WTC11 (cell line): ENCODE data around the gene NCOA3.

Experiments used
- CTCF ChIP-seq: fragments of 200-600 bp; IDR thresholded peaks from 2 replicates; pipeline ENCODE4 v1.8.0; 2022; ENCODE audit warnings: antibody characterized with exemption
- SP1 ChIP-seq: sonication (generic); formaldehyde crosslinking; conservative IDR thresholded peaks from 2 replicates; pipeline ENCODE4 v1.8.1; 2022; ENCODE audit warnings: missing genetic modification reagents
- STAT6 ChIP-seq: sonication (generic); formaldehyde crosslinking; conservative IDR thresholded peaks from 2 replicates; pipeline ENCODE4 v1.8.1; 2023; ENCODE audit warnings: mild to moderate bottlenecking, low read depth, missing genetic modification reagents, moderate library complexity
- TEAD4 ChIP-seq: sonication (generic); formaldehyde crosslinking; IDR thresholded peaks from 2 replicates; pipeline ENCODE4 v1.8.0; 2022; ENCODE audit warnings: mild to moderate bottlenecking, missing genetic modification reagents
- ZNF263 ChIP-seq: sonication (generic); formaldehyde crosslinking; IDR thresholded peaks from 2 replicates; pipeline ENCODE4 v1.8.1; 2022; ENCODE audit warnings: low read depth, mild to moderate bottlenecking, moderate library complexity, missing genetic modification reagents

GRCh38 chr20:47682916-47683315 is 181.2 kb downstream of the NCOA3 start:
- TF ChIP-seq STAT6 (CRISPR knock-in tag) (no peak), TEAD4 (CRISPR knock-in tag) (no peak), CTCF (no peak), SP1 (CRISPR knock-in tag) (no peak), ZNF263 (no peak)
